Neuronal stem cell (in vitro differentiated cells): ENCODE measurements around the gene BTBD10.
A peak's percentile ranks its signal among the peaks of the same experiment; 100 is the strongest.

ENCODE experiments used
- DNase-seq: peaks from one replicate; pipeline ENCODE4 v3.0.0-alpha.2; 2013; ENCODE audit warnings: low spot score
- H2AFZ ChIP-seq: one replicate; pipeline ENCODE4 v1.6.1; 2013; ENCODE audit warnings: mild to moderate bottlenecking, low read length, inconsistent platforms
- H2AK5ac ChIP-seq: 2 replicates; pipeline ENCODE4 v1.6.1; 2013; ENCODE audit warnings: low read depth, mild to moderate bottlenecking, inconsistent platforms, low read length, moderate library complexity, mixed read lengths
- H2BK120ac ChIP-seq: 2 replicates; pipeline ENCODE4 v1.6.1; 2013; ENCODE audit warnings: low read depth, mild to moderate bottlenecking, inconsistent platforms, low read length, moderate library complexity, mixed read lengths
- H2BK12ac ChIP-seq: one replicate; pipeline ENCODE4 v1.6.1; 2013; ENCODE audit warnings: low read length, inconsistent platforms
- H2BK15ac ChIP-seq: 2 replicates; pipeline ENCODE4 v1.6.1; 2013; ENCODE audit warnings: mild to moderate bottlenecking, low read length, inconsistent platforms, mixed read lengths
- H2BK5ac ChIP-seq: one replicate; pipeline ENCODE4 v1.6.1; 2013; ENCODE audit warnings: inconsistent platforms, mild to moderate bottlenecking, low read length, moderate library complexity
- H3K14ac ChIP-seq: one replicate; pipeline ENCODE4 v1.6.1; 2013; ENCODE audit warnings: low read length, inconsistent platforms
- H3K18ac ChIP-seq: 2 replicates; pipeline ENCODE4 v1.6.1; 2013; ENCODE audit warnings: low read length, inconsistent platforms
- H3K23ac ChIP-seq: 2 replicates; pipeline ENCODE4 v1.6.1; 2013; ENCODE audit warnings: low read depth, mild to moderate bottlenecking, mixed read lengths, low read length, inconsistent platforms; ENCODE audit not compliant: poor library complexity
- H3K27ac ChIP-seq: replicated peaks from 3 replicates; pipeline ENCODE4 v1.5.1; 2013; ENCODE audit warnings: low read length, inconsistent platforms
- H3K27me3 ChIP-seq, 3 experiments: 2 replicates each; pipeline ENCODE4 v1.6.1; 2013; ENCODE audit warnings: low read length in 3 of 3, mild to moderate bottlenecking in 2 of 3, inconsistent platforms in 1 of 3, low read depth in 1 of 3, mixed read lengths in 1 of 3, moderate library complexity in 1 of 3; ENCODE audit not compliant: control insufficient read depth in 3 of 3, insufficient read depth in 3 of 3
- H3K36me3 ChIP-seq, 2 donors: replicated peaks in 1 of 2; 2 replicates each; pipeline ENCODE4 v1.6.1; 2013; ENCODE audit warnings: low read length in 2 of 2; ENCODE audit not compliant: control insufficient read depth in 2 of 2, insufficient read depth in 2 of 2
- H3K4ac ChIP-seq: 2 replicates; pipeline ENCODE4 v1.6.1; 2013; ENCODE audit warnings: inconsistent platforms, mild to moderate bottlenecking, low read length, moderate library complexity
- H3K4me1 ChIP-seq, 2 donors: 1 replicate in 1 of 2; 2 replicates in 1 of 2; pipeline ENCODE4 v1.6.1; 2013; ENCODE audit warnings: low read length in 2 of 2, low read depth in 1 of 2; ENCODE audit not compliant: control insufficient read depth in 2 of 2, insufficient read depth in 1 of 2
- H3K4me2 ChIP-seq: one replicate; pipeline ENCODE4 v1.6.1; 2013; ENCODE audit warnings: mild to moderate bottlenecking, low read length, inconsistent platforms; ENCODE audit not compliant: insufficient read depth, poor library complexity, severe bottlenecking
- H3K4me3 ChIP-seq, 2 donors: 2 replicates each; pipeline ENCODE4 v1.5.1; 2013; ENCODE audit warnings: low read length in 2 of 2, mild to moderate bottlenecking in 2 of 2, inconsistent platforms in 1 of 2, moderate library complexity in 1 of 2
- H3K79me1 ChIP-seq: one replicate; pipeline ENCODE4 v1.6.1; 2013; ENCODE audit warnings: low read depth, mild to moderate bottlenecking, inconsistent platforms, low read length, moderate library complexity
- H3K9ac ChIP-seq: one replicate; pipeline ENCODE4 v1.6.1; 2013; ENCODE audit warnings: mild to moderate bottlenecking, low read depth, low read length, inconsistent platforms; ENCODE audit not compliant: poor library complexity
- H3K9me3 ChIP-seq, 2 donors: replicated peaks in 1 of 2; 2 replicates each; pipeline versions ENCODE3 to v1.6.1; 2013; ENCODE audit warnings: low read length in 2 of 2, mild to moderate bottlenecking in 2 of 2, inconsistent platforms in 1 of 2, low read depth in 1 of 2, mixed read lengths in 1 of 2, moderate library complexity in 1 of 2; ENCODE audit not compliant: control insufficient read depth in 2 of 2, insufficient read depth in 1 of 2
- H4K8ac ChIP-seq: one replicate; pipeline ENCODE4 v1.6.1; 2013; ENCODE audit warnings: low read depth, mild to moderate bottlenecking, inconsistent platforms, low read length, moderate library complexity
- H4K91ac ChIP-seq: one replicate; pipeline ENCODE4 v1.6.1; 2013; ENCODE audit warnings: low read length, low read depth, mild to moderate bottlenecking, inconsistent platforms; ENCODE audit not compliant: poor library complexity
- WGBS, 2 donors: extraction: QIAGEN DNeasy Blood & Tissue Kit; methylation state at CpG; one replicate each; pipeline ENCODE4 v1.1.7; 2013; ENCODE audit warnings: missing lambda C conversion rate in 2 of 2, mixed read lengths in 1 of 2; ENCODE audit not compliant: insufficient read length in 2 of 2, insufficient replicate concordance in 1 of 2; ENCODE audit errors: extremely low coverage in 2 of 2; 5-methylcytosine and 5-hydroxymethylcytosine counted together

The BTBD10 gene

GRCh38 chr11:13349046-13349445 lies 114.0 kb downstream of the BTBD10 start:
- Histone ChIP-seq H3K23ac (no peak overlapping the region), H4K91ac (no peak overlapping the region), H3K14ac (no peak overlapping the region), H3K9me3 (no peaks in the 10 kb centered on the region), H3K79me1 (no peaks in the 10 kb centered on the region), H3K4ac (no peak overlapping the region), H2BK15ac (no peak overlapping the region), H2AK5ac (no peak overlapping the region), H3K27me3 (no peaks in the 10 kb centered on the region), H3K36me3 (no peaks in the 10 kb centered on the region), H2BK5ac (no peak overlapping the region), H3K4me3 (no peak overlapping the region), H3K9ac (no peak overlapping the region), H3K4me1 (peaks cover 0 to 6% of the 10 kb centered on the region in 2 donors), H4K8ac (no peak overlapping the region), H2BK12ac (no peak overlapping the region), H3K27ac (no peak overlapping the region), H3K18ac (no peak overlapping the region), H3K4me2 (no peak overlapping the region), H2BK120ac (no peak overlapping the region), H2AFZ (no peak overlapping the region)
- DNase-seq = no peak
- WGBS, 2 donors = no CpG with 5 or more reads among the region's 6 CpGs

- Histone ChIP-seq H2AFZ (no peak overlapping the region), H3K4ac (no peak overlapping the region), H3K36me3 (no peaks in the 10 kb centered on the region), H4K91ac (no peak overlapping the region), H3K79me1 (no peaks in the 10 kb centered on the region), H2BK12ac (no peak overlapping the region), H2BK15ac (no peak overlapping the region), H3K23ac (no peak overlapping the region), H3K4me1 (peaks cover 0 to 6% of the 10 kb centered on the region in 2 donors), H3K4me3 (no peak overlapping the region), H3K27ac (no peak overlapping the region), H3K9ac (no peak overlapping the region), H3K9me3 (no peaks in the 10 kb centered on the region), H4K8ac (no peak overlapping the region), H3K14ac (no peak overlapping the region), H2BK5ac (no peak overlapping the region), H3K18ac (peak overlapping the region; percentile 42), H2BK120ac (no peak overlapping the region), H3K27me3 (no peaks in the 10 kb centered on the region), H2AK5ac (no peak overlapping the region), H3K4me2 (no peak overlapping the region)
- no CpG with 5 or more reads among the region's 3 CpGs for WGBS, 2 donors
- no peak for DNase-seq
These were observed 114.7 kb downstream of the BTBD10 start for GRCh38 chr11:13348305-13348704.

- H3K36me3 ChIP-seq = no peaks in the 10 kb centered on the region
- no peak overlapping the region for H4K8ac ChIP-seq
- H3K4me1 ChIP-seq = peaks cover 0 to 6% of the 10 kb centered on the region in 2 donors
- no peak overlapping the region for H3K4me3 ChIP-seq
- peak overlapping the region; percentile 42 for H3K18ac ChIP-seq
- no peak overlapping the region for H2BK5ac ChIP-seq
- H3K27me3 ChIP-seq = no peaks in the 10 kb centered on the region
- H3K9ac ChIP-seq = no peak overlapping the region
- no peak overlapping the region for H2BK12ac ChIP-seq
- no peaks in the 10 kb centered on the region for H3K79me1 ChIP-seq
- no peaks in the 10 kb centered on the region for H3K9me3 ChIP-seq
- H2BK120ac ChIP-seq = no peak overlapping the region
- no peak overlapping the region for H3K4me2 ChIP-seq
- H4K91ac ChIP-seq = no peak overlapping the region
- no CpG with 5 or more reads among the region's 7 CpGs for WGBS, 2 donors
- DNase-seq = no peak
- no peak overlapping the region for H3K27ac ChIP-seq
- no peak overlapping the region for H2AK5ac ChIP-seq
- H2AFZ ChIP-seq = no peak overlapping the region
- H3K23ac ChIP-seq = no peak overlapping the region
- H3K14ac ChIP-seq = no peak overlapping the region
- no peak overlapping the region for H2BK15ac ChIP-seq
- H3K4ac ChIP-seq = no peak overlapping the region
These were observed 115.1 kb downstream of the BTBD10 start for GRCh38 chr11:13347901-13348300.

GRCh38 chr11:13346470-13346869 lies 116.6 kb downstream of the BTBD10 start:
- no peak for DNase-seq
- Histone ChIP-seq H2BK15ac (no peak overlapping the region), H4K91ac (no peak overlapping the region), H3K36me3 (no peaks in the 10 kb centered on the region), H3K4ac (no peak overlapping the region), H2BK12ac (no peak overlapping the region), H3K27me3 (no peaks in the 10 kb centered on the region), H3K27ac (no peak overlapping the region), H3K18ac (no peak overlapping the region), H3K4me1 (peaks cover 0 to 6% of the 10 kb centered on the region in 2 donors), H3K14ac (no peak overlapping the region), H2BK5ac (no peak overlapping the region), H3K23ac (no peak overlapping the region), H2AFZ (no peak overlapping the region), H2BK120ac (no peak overlapping the region), H3K4me3 (no peak overlapping the region), H3K79me1 (no peaks in the 10 kb centered on the region), H2AK5ac (no peak overlapping the region), H3K9me3 (no peaks in the 10 kb centered on the region), H3K9ac (no peak overlapping the region), H3K4me2 (no peak overlapping the region), H4K8ac (no peak overlapping the region)
- no CpG with 5 or more reads among the region's 5 CpGs for WGBS, 2 donors
